Ureter (tissue), 1 donor: ENCODE measurements around the gene CSTB. TPM values are rescaled to one million over a fixed set of nuclear protein-coding genes. Genes with fewer than 3 reads are reported as not detected.

ENCODE experiments used
- DNase-seq: peaks from one replicate; pipeline ENCODE4 v3.0.0-alpha.2; 2020; ENCODE audit warnings: low spot score
- total RNA-seq: library from RNA; stranded (reverse); gene quantifications from one replicate; pipeline ENCODE4 v1.2.4, GENCODE V29; 2023
- donor health status: DM: yes; HTN: yes; CAD: no.

Gene CSTB
- total RNA-seq, 1 donor from 2014 or later, result 181 TPM

- peak; percentile 80 for DNase-seq
Measured at GRCh38 chr21:43767984-43768867, 7.9 kb downstream of the CSTB start.

GRCh38 chr21:43767498-43767983 lies 8.6 kb downstream of the CSTB start:
- DNase-seq, result no peak

- DNase-seq, result no peak
Measured at GRCh38 chr21:43766734-43767497, 9.2 kb downstream of the CSTB start.

- DNase-seq, result no peak
Measured at GRCh38 chr21:43764576-43765495, 11.3 kb downstream of the CSTB start.

GRCh38 chr21:43763901-43764523 lies 12.1 kb downstream of the CSTB start:
- no peak for DNase-seq

GRCh38 chr21:43762303-43763128 lies 13.6 kb downstream of the CSTB start:
- no peak for DNase-seq

GRCh38 chr21:43761886-43762285 lies 14.2 kb downstream of the CSTB start:
- no peak for DNase-seq

GRCh38 chr21:43760391-43760958 lies 15.6 kb downstream of the CSTB start:
- no peak for DNase-seq

GRCh38 chr21:43759651-43760050 lies 16.5 kb downstream of the CSTB start:
- no peak for DNase-seq

GRCh38 chr21:43758811-43759210 lies 17.3 kb downstream of the CSTB start:
- no peak for DNase-seq

GRCh38 chr21:43758111-43758641 lies 17.9 kb downstream of the CSTB start:
- no peak for DNase-seq

- DNase-seq, result no peak
Measured at GRCh38 chr21:43757601-43758000, 18.5 kb downstream of the CSTB start.

GRCh38 chr21:43755820-43756594 lies 20.1 kb downstream of the CSTB start:
- no peak for DNase-seq

GRCh38 chr21:43754948-43755781 lies 20.9 kb downstream of the CSTB start:
- no peak for DNase-seq

GRCh38 chr21:43753439-43753799 lies 22.7 kb downstream of the CSTB start:
- DNase-seq, result no peak

GRCh38 chr21:43752758-43753438 lies 23.2 kb downstream of the CSTB start:
- DNase-seq, result no peak

- DNase-seq, result no peak
Measured at GRCh38 chr21:43751955-43752591, 24.0 kb downstream of the CSTB start.
